ENCODE measurements around the gene RPL27. TPM values are rescaled to one million over a fixed set of nuclear protein-coding genes. Genes with fewer than 3 reads are reported as not detected.

Gene RPL27
- total RNA-seq, 1 experiment from 2014 or later, result 2,673 TPM

GRCh38 chr17:43014649-43015542 is 16.7 kb downstream of the RPL27 start:
- Histone ChIP-seq H3K36me3 (peaks cover 52% of the 10 kb centered on the region), H3K9me3 (no peaks in the 10 kb centered on the region), H3K4me3 (no peak overlapping the region), H3K27me3 (no peaks in the 10 kb centered on the region)
- no peak for DNase-seq

GRCh38 chr17:43015579-43015978 is 17.4 kb downstream of the RPL27 start:
- peaks cover 59% of the 10 kb centered on the region for H3K36me3 ChIP-seq
- DNase-seq, result peak; percentile 44
- no peaks in the 10 kb centered on the region for H3K9me3 ChIP-seq
- H3K27me3 ChIP-seq, result no peaks in the 10 kb centered on the region
- no peak overlapping the region for H3K4me3 ChIP-seq

GRCh38 chr17:43016216-43016615 is 18.0 kb downstream of the RPL27 start:
- no peaks in the 10 kb centered on the region for H3K27me3 ChIP-seq
- no peak for DNase-seq
- H3K9me3 ChIP-seq, result no peaks in the 10 kb centered on the region
- H3K36me3 ChIP-seq, result peaks cover 60% of the 10 kb centered on the region
- H3K4me3 ChIP-seq, result no peak overlapping the region

GRCh38 chr17:43018008-43018853 is 20.0 kb downstream of the RPL27 start:
- no peak for DNase-seq
- Histone ChIP-seq H3K27me3 (no peaks in the 10 kb centered on the region), H3K36me3 (peaks cover 60% of the 10 kb centered on the region), H3K4me3 (no peak overlapping the region), H3K9me3 (no peaks in the 10 kb centered on the region)

GRCh38 chr17:43018932-43019331 is 20.7 kb downstream of the RPL27 start:
- H3K4me3 ChIP-seq, result no peak overlapping the region
- DNase-seq, result no peak

GRCh38 chr17:43019418-43019817 is 21.2 kb downstream of the RPL27 start:
- Histone ChIP-seq H3K27me3 (no peaks in the 10 kb centered on the region), H3K9me3 (no peaks in the 10 kb centered on the region), H3K36me3 (peaks cover 55% of the 10 kb centered on the region), H3K4me3 (no peak overlapping the region)
- DNase-seq, result no peak

More at GRCh38 chr17:43018932-43019331, 20.7 kb downstream of the RPL27 start:
- Histone ChIP-seq H3K9me3 (no peaks in the 10 kb centered on the region), H3K36me3 (peaks cover 60% of the 10 kb centered on the region), H3K27me3 (no peaks in the 10 kb centered on the region)

- no peak for DNase-seq
- no peaks in the 10 kb centered on the region for H3K9me3 ChIP-seq
- H3K27me3 ChIP-seq, result no peaks in the 10 kb centered on the region
- peaks cover 50% of the 10 kb centered on the region for H3K36me3 ChIP-seq
- no peak overlapping the region; the same call in 1 of the 2 replicates for H3K4me3 ChIP-seq
Measured at GRCh38 chr17:43020030-43020621, 21.9 kb downstream of the RPL27 start.

GRCh38 chr17:43020789-43021740 is 22.8 kb downstream of the RPL27 start:
- peaks cover 40% of the 10 kb centered on the region for H3K36me3 ChIP-seq
- peak; percentile 95 for DNase-seq
- no peaks in the 10 kb centered on the region for H3K9me3 ChIP-seq
- no peaks in the 10 kb centered on the region for H3K27me3 ChIP-seq
- peak overlapping the region; percentile 95 for H3K4me3 ChIP-seq

GRCh38 chr17:43021741-43022512 is 23.7 kb downstream of the RPL27 start, which contains the start of gene VAT1:
Gene VAT1, minus strand, starts transcription at chr17:43022385. Its CDS starts 63 bp downstream, at chr17:43022322.
- DNase-seq, result peak; percentile 88
- H3K27me3 ChIP-seq, result no peaks in the 10 kb centered on the region
- peaks cover 32% of the 10 kb centered on the region for H3K36me3 ChIP-seq
- H3K4me3 ChIP-seq, result peak within 1 kb of the TSS; percentile 95
- H3K9me3 ChIP-seq, result no peaks in the 10 kb centered on the region

GRCh38 chr17:43024407-43025289 is 26.4 kb downstream of the RPL27 start, which contains the start of gene RND2:
Gene RND2, plus strand, starts transcription at chr17:43025231. Its CDS starts 117 bp downstream, at chr17:43025348.
- Histone ChIP-seq H3K4me3 (no peak within 1 kb of the TSS), H3K27me3 (no peaks in the 10 kb centered on the region), H3K36me3 (peaks cover 9% of the 10 kb centered on the region), H3K9me3 (no peaks in the 10 kb centered on the region)
- peak; percentile 51 for DNase-seq

- peaks cover 4% of the 10 kb centered on the region for H3K36me3 ChIP-seq
- no peaks in the 10 kb centered on the region for H3K9me3 ChIP-seq
- H3K4me3 ChIP-seq, result no peak overlapping the region
- DNase-seq, result no peak
- no peaks in the 10 kb centered on the region for H3K27me3 ChIP-seq
Measured at GRCh38 chr17:43025290-43025657, 27.1 kb downstream of the RPL27 start.

- Histone ChIP-seq H3K27me3 (no peaks in the 10 kb centered on the region), H3K36me3 (no peaks in the 10 kb centered on the region; the same call in 1 of the 2 replicates), H3K4me3 (no peak overlapping the region), H3K9me3 (no peaks in the 10 kb centered on the region)
- no peak for DNase-seq
Measured at GRCh38 chr17:43025766-43026537, 27.7 kb downstream of the RPL27 start.

- no peaks in the 10 kb centered on the region for H3K36me3 ChIP-seq
- no peak for DNase-seq
- no peaks in the 10 kb centered on the region for H3K9me3 ChIP-seq
- no peak overlapping the region for H3K4me3 ChIP-seq
- H3K27me3 ChIP-seq, result no peaks in the 10 kb centered on the region
Measured at GRCh38 chr17:43026595-43026994, 28.4 kb downstream of the RPL27 start.
